Activated CD4-positive, CD25-positive, alpha-beta regulatory T cell treated with anti-CD3 and anti-CD28 coated beads, Interleukin-2, amount 50 U/mL, for 72 hours (primary cell): ENCODE measurements around the gene YBX3.
A peak's percentile ranks its signal among the peaks of the same experiment; 100 is the strongest.

Experiments
- DNase-seq: peaks from one replicate; pipeline ENCODE4 v3.0.0; 2021

Gene YBX3

DNA sequence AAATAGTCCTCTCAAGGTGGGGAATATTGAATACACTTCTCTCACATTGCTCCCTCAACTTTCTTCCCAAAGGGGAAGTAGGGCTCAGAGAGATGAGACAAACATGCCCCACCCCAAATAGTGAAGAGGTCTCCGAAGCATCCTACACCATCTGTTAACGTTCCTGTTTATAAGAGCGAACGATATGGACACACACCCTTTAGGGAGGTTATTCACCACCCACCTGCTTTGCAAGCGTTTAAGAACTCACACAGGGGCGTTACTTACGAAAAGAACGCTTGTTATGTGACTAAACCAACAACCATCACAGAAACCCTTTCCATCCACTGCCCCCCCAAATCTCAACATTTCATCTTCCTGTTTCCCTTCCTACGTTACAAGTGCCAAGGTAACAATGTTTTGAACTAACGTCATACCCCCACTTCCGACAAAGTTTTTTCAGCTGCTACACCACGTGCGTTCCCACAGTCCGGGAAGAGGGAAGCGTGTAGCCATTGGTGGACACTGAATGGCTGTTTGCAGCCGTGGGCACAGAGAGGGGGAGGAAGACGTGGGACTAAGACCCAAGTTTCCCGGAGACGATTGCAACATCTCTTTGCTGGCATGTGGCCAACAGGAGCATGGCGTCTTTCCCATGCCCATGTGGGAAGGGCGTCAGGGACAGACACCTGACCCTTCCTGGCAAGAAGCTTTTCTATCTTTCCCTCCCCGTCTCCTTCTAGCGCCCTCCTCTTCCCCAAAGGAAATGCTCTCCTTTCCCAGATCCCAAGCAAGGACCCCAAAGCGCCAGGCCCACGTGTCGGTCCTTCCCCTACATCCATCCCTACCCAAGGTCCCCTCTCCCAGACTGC is 1.2 kb downstream of the YBX3 start:
- peak; percentile 29 for DNase-seq

- DNase-seq: no peak
Measured at GRCh38 chr12:10720974-10721650, 2.0 kb downstream of the YBX3 start.

DNA sequence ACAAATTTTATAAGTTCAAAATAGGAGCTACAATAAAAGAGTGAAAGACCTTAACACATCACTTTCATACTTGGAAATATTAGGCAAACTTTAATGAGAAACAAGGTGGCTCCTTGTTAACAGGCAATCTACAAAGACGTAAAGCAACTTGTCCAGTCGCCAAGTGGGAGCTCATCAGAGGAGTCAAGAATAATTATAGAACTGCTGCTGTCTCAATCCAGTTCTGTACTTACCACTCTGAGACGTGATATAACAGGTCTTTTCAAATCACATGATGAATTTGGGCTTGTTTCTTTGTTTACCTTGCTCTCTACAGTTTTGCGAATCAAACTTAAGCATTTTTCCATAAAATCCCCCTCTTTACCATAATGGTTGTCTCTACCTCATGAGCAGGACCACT is 3.6 kb downstream of the YBX3 start:
- DNase-seq: no peak

- DNase-seq: no peak
Measured at GRCh38 chr12:10718279-10718821, 4.8 kb downstream of the YBX3 start.

GRCh38 chr12:10717410-10717809 is 5.7 kb downstream of the YBX3 start:
- DNase-seq: no peak

GRCh38 chr12:10716704-10717315 is 6.3 kb downstream of the YBX3 start:
- DNase-seq: no peak

GRCh38 chr12:10716277-10716676 is 6.8 kb downstream of the YBX3 start:
- DNase-seq: no peak

GRCh38 chr12:10715491-10715890 is 7.6 kb downstream of the YBX3 start:
- no peak for DNase-seq

DNA sequence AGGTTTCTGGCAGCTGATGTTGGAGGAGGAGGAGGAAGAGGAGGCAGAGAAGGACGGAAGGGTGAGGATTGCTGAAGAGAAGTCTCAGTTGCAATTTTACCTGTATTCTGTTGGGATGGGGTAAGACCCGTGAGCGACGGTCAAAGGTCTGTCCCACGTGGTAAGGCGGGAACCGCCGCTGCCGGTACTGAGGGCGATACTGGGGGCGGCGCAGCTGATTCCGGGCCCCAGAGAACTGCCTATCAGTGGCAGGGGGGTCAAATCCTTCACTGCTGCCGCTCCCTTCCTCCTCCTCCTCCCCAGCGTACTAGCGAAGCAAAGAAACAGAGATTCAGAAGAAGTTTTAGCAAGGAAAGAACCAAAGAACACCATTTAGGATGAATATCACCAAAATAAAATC is 13.3 kb downstream of the YBX3 start:
- DNase-seq: no peak

DNA sequence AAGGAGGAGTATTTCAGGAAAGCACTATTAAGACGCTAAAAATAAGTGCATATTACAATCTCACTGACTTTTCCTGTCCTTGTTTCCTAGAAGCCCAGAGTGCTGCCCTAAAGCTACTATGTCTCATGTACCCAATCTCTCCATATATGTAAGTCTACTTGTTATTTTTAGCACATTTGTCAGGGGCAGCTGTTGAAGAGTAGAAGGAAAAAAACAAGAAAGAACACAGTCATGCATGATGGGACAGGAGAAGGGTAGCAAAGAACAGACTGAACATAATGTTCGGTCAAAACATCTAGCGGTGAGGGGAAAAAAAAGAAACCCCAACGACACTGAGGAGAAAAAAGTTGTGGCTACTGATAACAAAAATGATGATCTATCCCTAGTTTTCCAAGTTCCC is 14.3 kb downstream of the YBX3 start:
- DNase-seq: no peak

DNA sequence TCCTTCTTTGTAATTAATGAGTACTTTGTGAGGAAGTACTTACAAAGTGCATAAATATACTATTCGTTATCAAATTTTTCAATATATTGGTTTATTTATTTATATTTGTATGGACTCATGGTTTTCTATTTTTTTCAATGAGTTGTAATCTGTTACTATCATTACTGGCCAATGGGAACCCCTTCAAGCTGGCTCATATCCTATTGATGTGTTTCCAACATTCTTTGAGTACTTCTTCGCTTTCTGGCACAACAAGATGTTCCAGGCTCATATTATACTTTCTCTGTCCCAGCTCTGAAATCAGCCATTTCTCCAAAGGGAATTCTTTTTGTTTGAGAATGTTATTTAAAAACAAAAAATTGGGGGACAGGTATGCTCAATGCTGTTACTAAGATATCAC is 17.5 kb downstream of the YBX3 start:
- no peak for DNase-seq

- no peak for DNase-seq
Measured at GRCh38 chr12:10701843-10702242, 21.3 kb downstream of the YBX3 start.

DNA sequence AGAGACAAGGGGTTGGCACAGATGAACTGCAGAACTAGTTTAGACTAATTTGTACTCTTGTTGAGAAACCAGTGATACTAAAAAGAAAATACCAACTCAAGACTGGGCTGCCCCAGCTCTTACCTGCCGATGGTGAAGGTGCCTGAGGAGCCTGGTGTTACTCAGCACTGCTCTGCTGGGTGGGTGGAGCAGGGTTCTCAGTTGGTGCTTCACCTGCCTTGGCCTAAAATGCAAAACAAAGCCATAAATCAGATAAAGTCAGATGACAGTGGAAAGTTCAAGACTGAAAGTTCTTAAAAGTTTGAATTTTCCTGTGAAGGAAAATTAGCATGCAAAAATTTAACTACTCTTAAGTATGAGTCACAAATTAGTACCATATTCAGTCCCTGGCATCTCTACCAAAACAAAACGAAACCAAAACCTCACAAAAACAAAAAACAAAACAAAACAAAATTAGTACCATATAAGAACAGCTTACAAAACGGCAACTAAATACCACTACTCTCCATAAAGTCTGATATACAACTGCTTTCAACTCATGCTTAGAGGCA is 21.9 kb downstream of the YBX3 start:
- no peak for DNase-seq

- no peak for DNase-seq
Measured at GRCh38 chr12:10700581-10700980, 22.5 kb downstream of the YBX3 start.

DNA sequence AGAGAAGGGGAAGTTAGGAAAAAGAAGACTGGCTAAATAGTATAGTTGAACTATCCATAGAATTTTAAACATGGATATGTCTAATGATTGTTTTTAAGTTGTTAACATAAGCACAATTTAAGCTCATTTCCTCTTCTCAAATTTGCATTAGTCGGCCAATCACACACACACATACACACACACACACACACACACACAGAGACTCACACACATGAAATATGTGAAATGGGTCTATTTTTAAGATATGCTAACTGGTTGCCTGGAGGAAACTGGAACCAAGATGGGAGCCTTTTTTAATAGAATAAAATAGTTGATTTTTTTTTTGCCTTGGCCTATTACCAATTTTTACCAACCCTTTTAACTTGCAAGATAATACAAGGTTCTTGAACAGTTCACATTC is 25.3 kb downstream of the YBX3 start:
- no peak for DNase-seq

GRCh38 chr12:10697156-10697555 is 26.0 kb downstream of the YBX3 start:
- DNase-seq: no peak

DNA sequence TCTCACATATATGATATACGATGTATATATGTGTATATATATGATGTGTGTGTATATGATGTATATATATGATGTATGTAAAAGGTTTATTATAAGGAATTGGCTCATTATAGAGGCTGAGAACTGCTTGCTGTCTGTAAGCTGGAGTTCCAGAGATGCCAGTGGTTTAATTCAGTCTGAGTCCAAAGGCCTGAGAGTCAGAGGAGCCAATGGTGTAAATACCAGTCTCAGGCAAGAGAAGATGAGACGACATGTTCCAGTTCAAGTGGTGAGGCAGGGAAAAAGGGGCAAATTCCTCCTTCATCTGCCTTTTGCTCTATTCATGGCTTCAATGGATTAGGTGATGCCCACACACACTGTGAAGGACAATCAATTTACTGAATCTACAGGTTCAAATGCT is 32.2 kb downstream of the YBX3 start:
- no peak for DNase-seq

DNA sequence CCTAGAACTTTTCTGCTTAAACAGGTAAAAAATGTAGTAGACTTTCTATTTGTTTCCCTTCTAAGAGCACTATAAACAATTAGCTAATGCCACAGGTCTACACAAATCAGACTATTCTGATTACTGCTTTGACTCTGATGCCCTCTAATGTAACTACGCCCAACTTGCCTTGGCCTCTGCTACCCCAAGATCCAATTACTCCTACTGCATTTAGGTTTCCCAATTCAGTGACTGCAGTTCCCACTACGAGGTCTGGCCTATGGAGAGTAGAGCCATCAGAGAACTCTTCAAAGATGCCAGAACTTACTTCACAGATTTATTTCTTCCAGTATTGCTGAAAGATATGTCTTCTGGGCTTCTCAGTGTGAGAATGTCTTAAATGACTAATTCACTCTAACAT is 34.0 kb downstream of the YBX3 start:
- DNase-seq: no peak

- no peak for DNase-seq
Measured at GRCh38 chr12:10688042-10688441, 35.1 kb downstream of the YBX3 start.

GRCh38 chr12:10673659-10674384 is 49.3 kb downstream of the YBX3 start, which contains the start of gene STYK1:
Gene STYK1, minus strand, starts transcription at chr12:10674052. Its CDS starts 39,434 bp downstream, at chr12:10634618.
- peak; percentile 63 for DNase-seq

DNA sequence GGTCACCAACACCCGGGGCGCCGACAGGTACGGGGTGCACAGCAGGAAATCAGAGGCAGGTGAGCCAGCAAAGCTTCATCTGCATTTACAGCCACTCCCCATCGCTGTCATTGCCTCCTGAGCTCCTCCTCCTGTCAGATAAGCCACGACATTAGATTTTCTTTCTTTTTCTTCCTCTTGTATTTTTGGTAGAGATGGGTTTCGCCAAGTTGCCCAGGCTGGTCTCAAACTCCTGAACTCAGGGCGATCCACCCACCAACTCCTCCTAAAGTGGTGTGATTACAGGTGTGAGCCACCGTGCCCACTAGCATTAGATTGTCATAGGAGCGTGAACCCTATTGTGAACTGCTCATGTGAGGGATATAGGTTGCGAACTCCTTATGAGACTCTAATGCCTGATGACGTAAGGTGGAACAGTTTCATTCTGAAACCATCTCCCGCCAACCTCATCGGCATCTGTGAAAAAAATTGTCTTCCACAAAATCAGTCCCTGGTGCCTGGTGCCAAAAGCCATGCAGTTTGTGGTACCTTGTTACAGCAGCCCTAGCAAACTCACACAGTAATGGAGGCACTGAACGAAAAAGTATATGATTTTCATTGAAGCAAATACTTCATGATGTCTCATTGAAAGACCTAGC is 50.8 kb downstream of the YBX3 start:
- DNase-seq: no peak

DNA sequence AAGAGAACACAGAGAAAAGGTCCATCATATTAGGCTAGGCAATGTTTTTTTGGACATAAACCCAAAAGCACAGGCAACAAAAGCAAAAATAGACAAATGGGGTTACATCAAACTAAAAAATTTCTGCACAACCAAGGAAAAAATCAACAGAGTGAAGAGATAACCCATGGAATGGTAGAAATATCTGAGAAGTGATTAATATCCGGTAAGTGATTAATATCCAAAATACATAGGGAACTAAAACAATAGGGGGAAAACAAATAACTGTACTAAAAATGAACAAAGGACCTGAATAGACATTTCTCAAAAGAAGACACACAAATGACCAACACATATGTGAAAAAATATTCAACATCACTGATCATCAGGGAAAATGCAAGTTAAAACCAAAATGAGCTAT is 53.6 kb downstream of the YBX3 start:
- DNase-seq: no peak
